Endothelial cell of umbilical vein (primary cell): ENCODE results near the gene LBR. TPM values are rescaled to one million over a fixed set of nuclear protein-coding genes. Genes with fewer than 3 reads are reported as not detected.

Experiments used
- BruUV-seq: library from RNA; stranded (reverse); fragments of 400-500 nt; replicated peaks from 2 replicates; lab custom pipeline; 2021; lab: Mats Ljungman, UMichigan
- CTCF ChIA-PET: fragments of 300-600, 350-600 bp; sonication (Branson Sonifier 250); formaldehyde crosslinking; loops from one replicate; lab custom pipeline; 2021; ENCODE audit warnings: antibody characterized with exemption, inconsistent platforms; lab: Charles Lee
- POLR2A ChIA-PET: fragments of 300-600, 350-600 bp; sonication (Branson Sonifier 250); formaldehyde crosslinking; loops from one replicate; lab custom pipeline; 2021; ENCODE audit warnings: antibody characterized with exemption, inconsistent platforms; lab: Charles Lee
- DNase-seq: peaks from one replicate; pipeline ENCODE4 v3.0.0-alpha.2; 2011; ENCODE audit warnings: low read depth, low spot score
- FAIRE-seq: peaks from 2 replicates; lab custom pipeline; 2011; peaks lifted over from hg19 to GRCh38; lab: Jason Lieb, UNC
- H2AFZ ChIP-seq: 2 replicates; pipeline ENCODE4 v1.6.0; 2012; ENCODE audit warnings: low read depth, low read length, control low read depth, inconsistent platforms
- H3K27ac ChIP-seq: 2 replicates; pipeline ENCODE4 v1.5.1; 2011; ENCODE audit warnings: low read depth, mild to moderate bottlenecking, control low read depth, low read length, moderate library complexity; ENCODE audit not compliant: insufficient read depth
- H3K27me3 ChIP-seq, 2 experiments: 2 replicates each; pipeline versions ENCODE4 v1.6.0 to v1.6.1; 2011; ENCODE audit warnings: low read length in 2 of 2, mixed read lengths in 1 of 2; ENCODE audit not compliant: control insufficient read depth in 2 of 2, insufficient read depth in 2 of 2
- H3K36me3 ChIP-seq, 2 experiments: 2 replicates in 1 of 2; 3 replicates in 1 of 2; pipeline ENCODE4 v1.5.1; 2011; ENCODE audit warnings: low read length in 2 of 2, mild to moderate bottlenecking in 1 of 2, moderate library complexity in 1 of 2; ENCODE audit not compliant: control insufficient read depth in 2 of 2, insufficient read depth in 2 of 2; ENCODE audit errors: extremely low read depth in 1 of 2
- H3K4me1 ChIP-seq: 3 replicates; pipeline ENCODE4 v1.5.1; 2011; ENCODE audit warnings: mild to moderate bottlenecking, low read length; ENCODE audit not compliant: control insufficient read depth, insufficient read depth; ENCODE audit errors: extremely low read depth
- H3K4me2 ChIP-seq: 2 replicates; pipeline ENCODE4 v1.6.1; 2011; ENCODE audit warnings: low read length, control low read depth, mixed read lengths; ENCODE audit not compliant: insufficient read depth
- H3K4me3 ChIP-seq, 3 experiments: fragments of 200-600 bp in 1 of 3; sonication (generic), shearing (Covaris generic) in 1 of 3; replicated peaks in 1 of 3; 2 replicates each; pipeline ENCODE4 v1.5.1; 2011 to 2016; ENCODE audit warnings: control low read depth in 3 of 3, low read length in 3 of 3, mild to moderate bottlenecking in 2 of 3, inconsistent platforms in 1 of 3, low read depth in 1 of 3, moderate library complexity in 1 of 3; ENCODE audit not compliant: insufficient read depth in 1 of 3
- H3K79me2 ChIP-seq: 2 replicates; pipeline ENCODE4 v1.6.0; 2012; ENCODE audit warnings: low read length, inconsistent platforms; ENCODE audit not compliant: control insufficient read depth, insufficient read depth
- H3K9ac ChIP-seq: replicated peaks from 2 replicates; pipeline ENCODE3; 2011; ENCODE audit warnings: low read length, control low read depth; ENCODE audit not compliant: insufficient read depth; ENCODE audit errors: extremely low read depth
- H3K9me1 ChIP-seq: replicated peaks from 3 replicates; pipeline ENCODE4 v1.6.0; 2011; ENCODE audit warnings: mild to moderate bottlenecking, low read length; ENCODE audit not compliant: control insufficient read depth, insufficient read depth; ENCODE audit errors: extremely low read depth
- H3K9me3 ChIP-seq: replicated peaks from 2 replicates; pipeline ENCODE4 v1.5.1; 2012; ENCODE audit warnings: low read length, inconsistent platforms; ENCODE audit not compliant: control insufficient read depth, insufficient read depth
- H4K20me1 ChIP-seq: replicated peaks from 2 replicates; pipeline ENCODE3; 2011; ENCODE audit warnings: mild to moderate bottlenecking, low read length; ENCODE audit not compliant: control insufficient read depth, insufficient read depth; ENCODE audit errors: extremely low read depth
- GATA2 ChIP-seq: IDR thresholded peaks from 2 replicates; pipeline ENCODE4 v1.7.0; 2011; ENCODE audit warnings: low read depth, mild to moderate bottlenecking, moderate library complexity, mixed read lengths, low read length; ENCODE audit not compliant: insufficient read length, insufficient read depth
- JUN ChIP-seq: IDR thresholded peaks from 2 replicates; pipeline ENCODE4 v1.6.1; 2011; ENCODE audit warnings: borderline replicate concordance, low read depth; ENCODE audit not compliant: insufficient read length, insufficient read depth
- dilution Hi-C: fragments of 300-500 bp; cut with MboI; formaldehyde crosslinking; loops from one replicate; pipeline ENCODE4 v1.15.0; 2019; ENCODE audit warnings: low sequenced_read_pairs; ENCODE audit not compliant: extremely low pct_ligation_motif_present
- intact Hi-C: fragments of 100-400 bp; cut with micrococcal nuclease; formaldehyde crosslinking; loops from one replicate; pipeline ENCODE4 v1.10.0; 2022
- polyA plus RNA-seq, 4 experiments: library from polyadenylated mRNA; depleted of rRNA in 3 of 4; stranded (reverse) in 3 of 4; unstranded in 1 of 4; fragments of >200 nt; gene quantifications; 2 replicates each; pipeline versions ENCODE4 v1.2.1 to v1.2.3, GENCODE V29; 2011 to 2012; ENCODE audit warnings: missing spikeins in 1 of 4
- total RNA-seq: library from RNA; stranded (reverse); gene quantifications from 2 replicates; pipeline ENCODE4 v1.2.3, GENCODE V29; 2021
- TF ChIP-seq, protein P1 (sequence below), 2 donors: IDR thresholded peaks; 1 replicate in 1 of 2; 2 replicates in 1 of 2; pipeline ENCODE4 v1.5.1; 2011; ENCODE audit warnings: low read length in 2 of 2, mild to moderate bottlenecking in 2 of 2, moderate library complexity in 2 of 2, control low read depth in 1 of 2, inconsistent platforms in 1 of 2, low read depth in 1 of 2; ENCODE audit not compliant: insufficient read depth in 1 of 2; ENCODE audit errors: extremely low read depth in 1 of 2

LBR gene
- total and polyA plus RNA-seq, 2 donors (not counting 3 experiments of a cell fraction or from before 2014, with no cell fraction given) = 53.9 to 119 TPM

DNA sequence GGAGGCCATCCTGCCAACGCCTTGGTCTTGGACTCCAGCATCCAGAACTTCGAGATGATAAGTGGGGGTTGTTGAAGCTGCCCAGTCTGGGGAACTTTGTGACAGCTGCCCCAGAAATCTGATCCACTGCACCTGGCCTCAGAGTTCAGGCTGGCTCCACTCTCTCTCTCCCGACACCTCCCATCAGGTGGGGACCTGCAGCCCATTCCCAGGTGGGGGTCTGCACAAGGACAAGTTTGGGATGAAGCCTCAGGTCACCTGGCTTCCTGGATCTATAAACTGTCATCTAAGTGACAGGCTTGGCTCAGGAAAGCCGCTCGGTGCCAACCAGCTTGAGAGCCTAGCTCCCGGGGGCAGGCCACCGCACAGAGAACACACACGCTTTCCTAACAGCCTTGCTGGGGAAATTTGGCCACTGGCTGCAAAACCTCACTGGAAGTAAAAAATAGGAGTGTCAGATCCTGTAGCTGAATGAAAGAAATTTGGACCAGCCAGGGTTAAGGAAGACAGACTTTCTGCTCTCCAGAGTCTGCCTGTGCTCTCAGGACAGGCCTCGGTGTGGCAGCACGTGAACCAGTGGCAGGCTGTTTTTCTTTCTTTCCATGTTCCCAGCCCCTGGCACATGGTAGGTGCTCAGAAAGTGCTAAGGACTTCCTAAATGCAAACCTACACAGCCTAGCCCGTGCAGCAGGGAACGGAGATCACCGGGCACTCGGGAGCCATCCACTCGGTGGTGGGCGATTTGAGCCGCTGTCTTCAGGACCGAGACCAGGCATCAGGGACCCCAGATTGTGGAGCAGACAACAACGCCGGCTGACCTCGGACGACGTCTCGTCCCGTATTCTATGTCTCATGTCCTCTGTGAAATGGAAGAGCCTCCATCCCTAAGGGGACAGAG is 42.6 kb upstream of the LBR start:
- H3K4me2 ChIP-seq = no peak overlapping the region
- no TSS peak for BruUV-seq
- TF ChIP-seq, protein P1, sequence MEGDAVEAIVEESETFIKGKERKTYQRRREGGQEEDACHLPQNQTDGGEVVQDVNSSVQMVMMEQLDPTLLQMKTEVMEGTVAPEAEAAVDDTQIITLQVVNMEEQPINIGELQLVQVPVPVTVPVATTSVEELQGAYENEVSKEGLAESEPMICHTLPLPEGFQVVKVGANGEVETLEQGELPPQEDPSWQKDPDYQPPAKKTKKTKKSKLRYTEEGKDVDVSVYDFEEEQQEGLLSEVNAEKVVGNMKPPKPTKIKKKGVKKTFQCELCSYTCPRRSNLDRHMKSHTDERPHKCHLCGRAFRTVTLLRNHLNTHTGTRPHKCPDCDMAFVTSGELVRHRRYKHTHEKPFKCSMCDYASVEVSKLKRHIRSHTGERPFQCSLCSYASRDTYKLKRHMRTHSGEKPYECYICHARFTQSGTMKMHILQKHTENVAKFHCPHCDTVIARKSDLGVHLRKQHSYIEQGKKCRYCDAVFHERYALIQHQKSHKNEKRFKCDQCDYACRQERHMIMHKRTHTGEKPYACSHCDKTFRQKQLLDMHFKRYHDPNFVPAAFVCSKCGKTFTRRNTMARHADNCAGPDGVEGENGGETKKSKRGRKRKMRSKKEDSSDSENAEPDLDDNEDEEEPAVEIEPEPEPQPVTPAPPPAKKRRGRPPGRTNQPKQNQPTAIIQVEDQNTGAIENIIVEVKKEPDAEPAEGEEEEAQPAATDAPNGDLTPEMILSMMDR (IDR thresholded peaks at IDR 0.05; ENCODE audit: extremely low read depth in 1 of 2, insufficient read depth in 1 of 2, low read depth in 1 of 2, low read length in 2 of 2) = no peak
- no peak for TF ChIP-seq JUN
- no peak for TF ChIP-seq GATA2
- H3K36me3 ChIP-seq = no peaks in the 10 kb centered on the region
- dilution Hi-C loops = no loop called here
- no peaks in the 10 kb centered on the region for H3K9me3 ChIP-seq
- no peaks in the 10 kb centered on the region for H3K9me1 ChIP-seq
- intact Hi-C loops = no loop called here
- DNase-seq = no peak
- no peak overlapping the region for H3K4me3 ChIP-seq
- H3K79me2 ChIP-seq = no peaks in the 10 kb centered on the region
- H3K9ac ChIP-seq = no peak overlapping the region
- H3K27me3 ChIP-seq = no peaks in the 10 kb centered on the region
- ChIA-PET POLR2A (no interaction called here), CTCF (interaction anchor here (0.9 to 2.1 kb wide), 2 partner anchors 29 to 441 kb away, joined by 3 to 6 read pairs; no protein-coding TSS in a partner anchor)
- H3K27ac ChIP-seq = no peak overlapping the region
- H2AFZ ChIP-seq = no peak overlapping the region
- H3K4me1 ChIP-seq = peaks cover 17% of the 10 kb centered on the region
- no peak for FAIRE-seq
- H4K20me1 ChIP-seq = no peaks in the 10 kb centered on the region
